ENCODE measurements around the gene RGPD5.
"Not testable (repeated sequence)": the region's sequence is repeated elsewhere in the genome, so short reads cannot be mapped to it uniquely, and the experiment has no call there.

Gene RGPD5

GRCh38 chr2:109794074-109794737 is at the start of gene RGPD5:
Gene RGPD5, plus strand, starts transcription at chr2:109794305. Its CDS starts 161 bp downstream, at chr2:109794466.
- not testable (repeated sequence) for DNase-seq (ENCODE audit: low spot score)

GRCh38 chr2:109751572-109751971 is 42.5 kb upstream of the RGPD5 start:
- DNase-seq (ENCODE audit: low spot score) = not testable (repeated sequence)

GRCh38 chr2:109757163-109757824 is 36.8 kb upstream of the RGPD5 start:
- not testable (repeated sequence) for DNase-seq (ENCODE audit: low spot score)

- not testable (repeated sequence) for DNase-seq (ENCODE audit: low spot score)
Observed at GRCh38 chr2:109760265-109761042, 33.7 kb upstream of the RGPD5 start.

- not testable (repeated sequence) for DNase-seq (ENCODE audit: low spot score)
Observed at GRCh38 chr2:109761043-109761454, 33.1 kb upstream of the RGPD5 start.

- not testable (repeated sequence) for DNase-seq (ENCODE audit: low spot score)
Observed at GRCh38 chr2:109761976-109762375, 32.1 kb upstream of the RGPD5 start.

- not testable (repeated sequence) for DNase-seq (ENCODE audit: low spot score)
Observed at GRCh38 chr2:109766074-109766473, 28.0 kb upstream of the RGPD5 start.

GRCh38 chr2:109766886-109767578 is 27.1 kb upstream of the RGPD5 start:
- DNase-seq (ENCODE audit: low spot score) = not testable (repeated sequence)

- DNase-seq (ENCODE audit: low spot score) = not testable (repeated sequence)
Observed at GRCh38 chr2:109768934-109769333, 25.2 kb upstream of the RGPD5 start.

GRCh38 chr2:109779118-109779517 is 15.0 kb upstream of the RGPD5 start:
- not testable (repeated sequence) for DNase-seq (ENCODE audit: low spot score)

GRCh38 chr2:109781147-109781816 is 12.8 kb upstream of the RGPD5 start:
- not testable (repeated sequence) for DNase-seq (ENCODE audit: low spot score)

GRCh38 chr2:109782446-109782993 is 11.6 kb upstream of the RGPD5 start:
- not testable (repeated sequence) for DNase-seq (ENCODE audit: low spot score)

- not testable (repeated sequence) for DNase-seq (ENCODE audit: low spot score)
Observed at GRCh38 chr2:109791530-109792279, 2.4 kb upstream of the RGPD5 start.

GRCh38 chr2:109792659-109793058 is 1.4 kb upstream of the RGPD5 start:
- DNase-seq (ENCODE audit: low spot score) = not testable (repeated sequence)

- DNase-seq (ENCODE audit: low spot score) = not testable (repeated sequence)
Observed at GRCh38 chr2:109871129-109871751, 77.1 kb downstream of the RGPD5 start.

- not testable (repeated sequence) for DNase-seq (ENCODE audit: low spot score)
Observed at GRCh38 chr2:109876625-109877024, 82.5 kb downstream of the RGPD5 start.

- DNase-seq (ENCODE audit: low spot score) = not testable (repeated sequence)
Observed at GRCh38 chr2:109882112-109882511, 88.0 kb downstream of the RGPD5 start.

- DNase-seq (ENCODE audit: low spot score) = not testable (repeated sequence)
Observed at GRCh38 chr2:109888414-109888813, 94.3 kb downstream of the RGPD5 start.

GRCh38 chr2:109889909-109890308 is 95.8 kb downstream of the RGPD5 start:
- DNase-seq (ENCODE audit: low spot score) = not testable (repeated sequence)

GRCh38 chr2:109891024-109891423 is 96.9 kb downstream of the RGPD5 start:
- not testable (repeated sequence) for DNase-seq (ENCODE audit: low spot score)

Measured in HuH-7.5 (cell line).